ENCODE data around the gene MDGA2.

- TF ChIP-seq, protein P1, sequence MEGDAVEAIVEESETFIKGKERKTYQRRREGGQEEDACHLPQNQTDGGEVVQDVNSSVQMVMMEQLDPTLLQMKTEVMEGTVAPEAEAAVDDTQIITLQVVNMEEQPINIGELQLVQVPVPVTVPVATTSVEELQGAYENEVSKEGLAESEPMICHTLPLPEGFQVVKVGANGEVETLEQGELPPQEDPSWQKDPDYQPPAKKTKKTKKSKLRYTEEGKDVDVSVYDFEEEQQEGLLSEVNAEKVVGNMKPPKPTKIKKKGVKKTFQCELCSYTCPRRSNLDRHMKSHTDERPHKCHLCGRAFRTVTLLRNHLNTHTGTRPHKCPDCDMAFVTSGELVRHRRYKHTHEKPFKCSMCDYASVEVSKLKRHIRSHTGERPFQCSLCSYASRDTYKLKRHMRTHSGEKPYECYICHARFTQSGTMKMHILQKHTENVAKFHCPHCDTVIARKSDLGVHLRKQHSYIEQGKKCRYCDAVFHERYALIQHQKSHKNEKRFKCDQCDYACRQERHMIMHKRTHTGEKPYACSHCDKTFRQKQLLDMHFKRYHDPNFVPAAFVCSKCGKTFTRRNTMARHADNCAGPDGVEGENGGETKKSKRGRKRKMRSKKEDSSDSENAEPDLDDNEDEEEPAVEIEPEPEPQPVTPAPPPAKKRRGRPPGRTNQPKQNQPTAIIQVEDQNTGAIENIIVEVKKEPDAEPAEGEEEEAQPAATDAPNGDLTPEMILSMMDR (IDR thresholded peaks at IDR 0.05; ENCODE audit: insufficient read depth, low read depth, low read length) = no peak
- TF ChIP-seq EZH2 (IDR thresholded peaks at IDR 0.05; ENCODE audit: insufficient read depth, low read length) = no peak
These were observed 24.1 kb downstream of the MDGA2 start for GRCh38 chr14:47651337-47651736.
